ENCODE data around the gene OR52K1. TPM values are rescaled to one million over a fixed set of nuclear protein-coding genes. Genes with fewer than 3 reads are reported as not detected.

The OR52K1 gene
- total RNA-seq, 2 experiments from 2014 or later, result not detected

DNA sequence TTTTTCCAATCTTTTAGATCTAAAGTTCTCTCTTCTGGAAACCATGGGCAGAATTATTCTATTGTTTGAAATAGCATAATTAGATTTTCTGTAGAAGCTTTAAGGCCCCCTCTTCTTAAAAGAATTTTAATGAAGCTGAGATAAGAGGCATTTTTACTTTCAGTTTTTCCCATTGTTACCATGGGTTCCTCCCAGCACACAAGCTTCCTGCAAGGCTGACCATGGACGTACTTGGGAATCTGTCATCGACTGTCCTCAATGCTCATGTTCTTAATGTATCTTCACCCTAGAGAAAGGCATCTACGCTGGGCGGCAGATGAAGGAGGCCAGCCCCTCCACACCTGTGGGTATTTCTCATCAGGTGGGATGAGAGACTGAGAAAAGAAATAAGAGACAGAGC is 22.3 kb upstream of the OR52K1 start:
- Mint-ChIP-seq H3K4me1 (ENCODE audit: low read depth) (no peaks in the 10 kb centered on the region), H3K9me3 (peaks cover 6% of the 10 kb centered on the region), H3K27me3 (peaks cover 9% of the 10 kb centered on the region), H3K4me3 (no peak overlapping the region), H3K27ac (no peak overlapping the region), H3K36me3 (ENCODE audit: low read depth) (no peaks in the 10 kb centered on the region)
- DNase-seq (no peak), ATAC-seq (no peak)
- intact Hi-C loops (cut with micrococcal nuclease), result no loop called here
- POLR2A ChIA-PET, result no interaction called here
- TF ChIP-seq, protein P1, sequence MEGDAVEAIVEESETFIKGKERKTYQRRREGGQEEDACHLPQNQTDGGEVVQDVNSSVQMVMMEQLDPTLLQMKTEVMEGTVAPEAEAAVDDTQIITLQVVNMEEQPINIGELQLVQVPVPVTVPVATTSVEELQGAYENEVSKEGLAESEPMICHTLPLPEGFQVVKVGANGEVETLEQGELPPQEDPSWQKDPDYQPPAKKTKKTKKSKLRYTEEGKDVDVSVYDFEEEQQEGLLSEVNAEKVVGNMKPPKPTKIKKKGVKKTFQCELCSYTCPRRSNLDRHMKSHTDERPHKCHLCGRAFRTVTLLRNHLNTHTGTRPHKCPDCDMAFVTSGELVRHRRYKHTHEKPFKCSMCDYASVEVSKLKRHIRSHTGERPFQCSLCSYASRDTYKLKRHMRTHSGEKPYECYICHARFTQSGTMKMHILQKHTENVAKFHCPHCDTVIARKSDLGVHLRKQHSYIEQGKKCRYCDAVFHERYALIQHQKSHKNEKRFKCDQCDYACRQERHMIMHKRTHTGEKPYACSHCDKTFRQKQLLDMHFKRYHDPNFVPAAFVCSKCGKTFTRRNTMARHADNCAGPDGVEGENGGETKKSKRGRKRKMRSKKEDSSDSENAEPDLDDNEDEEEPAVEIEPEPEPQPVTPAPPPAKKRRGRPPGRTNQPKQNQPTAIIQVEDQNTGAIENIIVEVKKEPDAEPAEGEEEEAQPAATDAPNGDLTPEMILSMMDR (IDR thresholded peaks at IDR 0.05), result no peak
- CTCF ChIA-PET, result no interaction called here

DNA sequence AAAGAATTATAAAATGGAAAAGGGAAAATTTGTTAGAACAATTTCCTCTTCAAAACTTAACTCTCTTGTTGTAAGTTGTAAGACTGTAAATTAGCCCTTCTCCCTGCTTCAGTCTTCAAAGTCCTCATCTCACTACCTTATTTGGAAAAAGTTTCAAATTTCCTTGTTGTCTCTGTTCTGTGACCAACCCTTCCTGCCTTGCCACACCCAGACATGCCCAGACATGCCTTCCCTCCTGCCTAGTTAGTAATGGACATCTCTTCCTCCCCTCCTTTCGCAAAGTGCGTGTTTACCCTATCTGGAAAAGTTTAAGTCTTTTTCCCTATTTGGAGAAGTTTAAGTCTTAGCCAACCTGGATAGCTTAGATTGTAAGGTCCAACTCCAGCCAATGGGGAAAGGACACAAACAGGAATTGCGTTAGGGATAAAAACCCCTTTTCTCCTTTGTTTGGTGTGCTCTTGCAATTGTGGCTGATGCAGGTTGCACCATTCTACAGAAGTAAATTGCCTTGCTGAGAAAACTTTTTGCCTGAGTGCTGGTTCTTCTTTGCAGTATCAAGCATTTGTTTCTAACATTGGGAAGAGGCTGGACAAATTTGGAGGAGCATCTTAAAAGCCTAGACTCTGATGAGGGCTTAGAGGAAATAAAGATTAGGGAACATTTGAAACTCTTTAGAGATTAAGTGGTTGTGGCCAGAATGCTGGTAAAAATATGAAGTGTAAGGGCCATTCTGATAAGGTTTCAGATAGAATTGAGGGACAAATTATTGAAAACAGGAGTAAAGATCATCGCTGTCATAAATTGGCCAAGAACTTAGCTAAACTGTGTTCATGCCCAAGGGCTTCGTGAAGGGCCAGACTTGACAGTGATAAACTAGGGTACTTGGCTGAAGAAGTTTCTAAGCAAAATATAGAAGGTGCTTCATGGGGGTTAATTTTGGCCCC is 18.0 kb upstream of the OR52K1 start:
- no peak for ATAC-seq
- Mint-ChIP-seq H3K27ac (no peak overlapping the region), H3K36me3 (ENCODE audit: low read depth) (no peaks in the 10 kb centered on the region), H3K4me1 (ENCODE audit: low read depth) (no peaks in the 10 kb centered on the region), H3K4me3 (no peak overlapping the region), H3K27me3 (peaks cover 8% of the 10 kb centered on the region), H3K9me3 (peaks cover 6% of the 10 kb centered on the region)
- ChIA-PET CTCF (no interaction called here), POLR2A (no interaction called here)
- intact Hi-C loops (cut with micrococcal nuclease), result no loop called here
- DNase-seq, result no peak
- TF ChIP-seq, protein P1 (IDR thresholded peaks at IDR 0.05), result no peak

DNA sequence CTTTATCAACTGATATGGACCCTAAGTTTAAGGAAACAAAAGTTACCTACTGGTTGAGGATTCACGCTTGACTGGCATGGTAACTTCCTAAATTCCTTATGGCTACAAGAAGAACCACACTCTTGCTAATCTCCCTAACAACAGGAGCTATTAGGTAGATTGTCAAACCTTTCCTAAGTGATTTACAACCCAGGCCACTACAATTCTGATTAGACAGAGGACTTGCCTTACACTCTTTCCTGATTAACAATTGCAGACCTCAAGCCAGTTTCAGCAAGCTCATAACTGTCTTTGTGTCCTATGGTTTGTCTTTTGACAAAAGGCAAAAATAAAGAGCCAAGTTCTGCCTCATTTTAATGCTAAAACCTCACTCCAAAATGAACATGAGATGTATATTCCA is 17.0 kb upstream of the OR52K1 start:
- peaks cover 6% of the 10 kb centered on the region for H3K9me3 Mint-ChIP-seq
- no peak overlapping the region for H3K4me3 Mint-ChIP-seq
- TF ChIP-seq, protein P1 (IDR thresholded peaks at IDR 0.05), result no peak
- intact Hi-C loops (cut with micrococcal nuclease), result no loop called here
- DNase-seq (no peak), ATAC-seq (no peak)
- H3K4me1 Mint-ChIP-seq (ENCODE audit: low read depth), result no peaks in the 10 kb centered on the region
- POLR2A ChIA-PET, result no interaction called here
- H3K27me3 Mint-ChIP-seq, result peaks cover 8% of the 10 kb centered on the region
- H3K27ac Mint-ChIP-seq, result no peak overlapping the region
- CTCF ChIA-PET, result no interaction called here
- no peaks in the 10 kb centered on the region for H3K36me3 Mint-ChIP-seq (ENCODE audit: low read depth)

DNA sequence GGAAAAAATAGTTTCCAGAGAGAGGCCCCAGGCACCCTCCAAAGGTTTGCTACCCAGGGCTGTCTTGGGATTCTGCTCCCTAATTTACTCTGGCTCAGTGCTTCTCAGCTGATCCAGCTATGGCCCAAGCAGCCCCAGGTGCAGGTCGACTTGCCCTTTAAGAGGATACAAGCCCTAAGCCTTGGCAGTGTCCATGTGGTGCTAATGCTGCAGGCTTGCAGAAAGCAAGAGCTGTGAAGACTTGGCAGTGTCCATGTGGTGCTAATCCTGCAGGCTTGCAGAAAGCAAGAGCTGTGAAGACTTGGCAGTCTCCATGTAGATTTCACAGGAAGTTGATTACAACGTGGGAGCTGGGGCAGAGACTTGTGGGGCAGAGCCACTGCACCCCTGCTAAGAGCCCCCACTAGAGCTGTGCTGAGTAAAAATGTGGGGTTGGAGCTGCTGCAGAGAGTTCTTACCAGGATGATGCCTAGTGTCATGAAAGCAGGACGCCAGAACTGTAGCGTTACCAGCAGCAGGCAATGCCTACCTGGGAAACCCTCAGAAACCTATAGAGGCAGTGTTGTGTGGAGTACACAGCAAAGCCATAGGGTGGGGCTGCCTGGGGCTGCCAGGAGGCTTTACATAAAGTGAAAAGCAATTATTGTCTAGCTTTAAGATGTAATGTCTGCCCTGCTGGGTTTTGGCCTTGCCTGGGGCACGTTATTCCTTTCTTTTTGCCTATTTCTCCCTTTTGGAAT is 16.1 kb upstream of the OR52K1 start:
- Mint-ChIP-seq H3K9me3 (peaks cover 6% of the 10 kb centered on the region), H3K36me3 (ENCODE audit: low read depth) (no peaks in the 10 kb centered on the region), H3K4me1 (ENCODE audit: low read depth) (no peaks in the 10 kb centered on the region), H3K27me3 (peaks cover 9% of the 10 kb centered on the region), H3K4me3 (no peak overlapping the region), H3K27ac (no peak overlapping the region)
- DNase-seq (no peak), ATAC-seq (no peak)
- intact Hi-C loops (cut with micrococcal nuclease), result no loop called here
- TF ChIP-seq, protein P1 (IDR thresholded peaks at IDR 0.05), result no peak
- ChIA-PET POLR2A (no interaction called here), CTCF (no interaction called here)

DNA sequence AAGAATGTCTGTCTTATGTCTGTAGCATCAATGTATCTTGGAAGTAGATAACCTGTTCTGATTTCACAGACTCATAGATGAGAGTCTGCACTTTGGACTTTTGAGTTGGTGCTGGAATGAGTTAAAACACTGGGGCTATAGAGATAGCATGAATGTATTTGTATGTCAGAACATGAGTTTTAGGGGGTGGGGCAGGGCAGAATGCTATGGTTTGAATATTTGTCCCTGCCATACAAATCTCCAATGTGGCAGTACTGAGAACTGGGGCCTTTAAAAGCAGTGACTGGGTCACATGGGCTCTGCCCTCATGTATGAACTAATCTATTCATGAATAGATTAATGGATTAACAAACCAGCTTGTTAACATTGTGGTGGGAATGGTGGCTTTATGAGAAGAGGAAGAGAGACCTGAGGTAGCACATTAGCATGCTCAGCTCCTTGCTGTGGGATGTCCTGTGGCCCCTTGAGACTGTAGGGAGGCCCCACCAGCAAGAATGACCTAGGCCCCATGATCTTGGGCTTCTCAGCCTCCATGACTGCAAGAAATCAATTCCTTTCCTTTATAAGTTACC is 15.5 kb upstream of the OR52K1 start:
- no peak for DNase-seq
- H3K27ac Mint-ChIP-seq, result no peak overlapping the region
- H3K4me1 Mint-ChIP-seq (ENCODE audit: low read depth), result no peaks in the 10 kb centered on the region
- ATAC-seq, result no peak
- H3K4me3 Mint-ChIP-seq, result no peak overlapping the region
- no peaks in the 10 kb centered on the region for H3K36me3 Mint-ChIP-seq (ENCODE audit: low read depth)
- H3K27me3 Mint-ChIP-seq, result peaks cover 6% of the 10 kb centered on the region
- CTCF ChIA-PET, result no interaction called here
- POLR2A ChIA-PET, result no interaction called here
- peaks cover 6% of the 10 kb centered on the region for H3K9me3 Mint-ChIP-seq
- intact Hi-C loops (cut with micrococcal nuclease), result no loop called here
- TF ChIP-seq, protein P1 (IDR thresholded peaks at IDR 0.05), result no peak
